GM12892 (cell line): ENCODE data around the gene EPHB2.

ENCODE experiments used
- DNase-seq: peaks from one replicate; pipeline ENCODE4 v3.0.0; 2011; ENCODE audit not compliant: insufficient read length
- FAIRE-seq: peaks from 2 replicates; lab custom pipeline; 2011; peaks lifted over from hg19 to GRCh38; lab: Jason Lieb, UNC
- POLR2A ChIP-seq: IDR thresholded peaks from 2 replicates; pipeline ENCODE4 v1.6.1; 2011; ENCODE audit warnings: low read depth, low read length, control low read depth
- POLR2AphosphoS5 ChIP-seq: IDR thresholded peaks from 2 replicates; pipeline ENCODE4 v1.6.1; 2011; ENCODE audit warnings: low read depth, low read length, control low read depth
- TAF1 ChIP-seq: IDR thresholded peaks from 2 replicates; pipeline ENCODE4 v1.6.1; 2011; ENCODE audit warnings: low read depth, mild to moderate bottlenecking, control low read depth, low read length, borderline replicate concordance

Gene EPHB2

GRCh38 chr1:22747021-22747734, 36.5 kb downstream of the EPHB2 start:
- FAIRE-seq (no peak), DNase-seq (no peak)
- TF ChIP-seq POLR2A = no peak
- no peak for TF ChIP-seq TAF1
- TF ChIP-seq POLR2AphosphoS5 = no peak

GRCh38 chr1:22747735-22748073, 37.1 kb downstream of the EPHB2 start:
- FAIRE-seq (no peak), DNase-seq (no peak)
- TF ChIP-seq POLR2A = no peak

- TF ChIP-seq POLR2AphosphoS5 = no peak
- no peak for TF ChIP-seq POLR2A
- TF ChIP-seq TAF1 = no peak
- peak; percentile 40 for FAIRE-seq
- DNase-seq = no peak
These were observed 38.9 kb downstream of the EPHB2 start for GRCh38 chr1:22749503-22749902.

GRCh38 chr1:22749919-22750684, 39.5 kb downstream of the EPHB2 start:
- DNase-seq = no peak
- FAIRE-seq = peak; percentile 67
- TF ChIP-seq TAF1 (no peak), POLR2AphosphoS5 (no peak), POLR2A (no peak)

- FAIRE-seq = no peak
- no peak for TF ChIP-seq POLR2AphosphoS5
- TF ChIP-seq TAF1 = no peak
- TF ChIP-seq POLR2A = no peak
- no peak for DNase-seq
These were observed 40.0 kb downstream of the EPHB2 start for GRCh38 chr1:22750685-22751051.

GRCh38 chr1:22751124-22751531, 40.5 kb downstream of the EPHB2 start:
- TF ChIP-seq TAF1 (no peak), POLR2AphosphoS5 (no peak), POLR2A (no peak)

GRCh38 chr1:22752339-22752738, 41.7 kb downstream of the EPHB2 start:
- FAIRE-seq (no peak), DNase-seq (no peak)
- no peak for TF ChIP-seq TAF1
- TF ChIP-seq POLR2A = no peak
- TF ChIP-seq POLR2AphosphoS5 = no peak

More at GRCh38 chr1:22751124-22751531, 40.5 kb downstream of the EPHB2 start:
- DNase-seq (no peak), FAIRE-seq (no peak)

- TF ChIP-seq TAF1 = no peak
- TF ChIP-seq POLR2A = no peak
- TF ChIP-seq POLR2AphosphoS5 = no peak
- no peak for DNase-seq
- no peak for FAIRE-seq
These were observed 42.9 kb downstream of the EPHB2 start for GRCh38 chr1:22753481-22753971.

- TF ChIP-seq TAF1 (0 out of 2 replicates have a peak, but pooled peaks have one; percentile 38), POLR2AphosphoS5 (no peak), POLR2A (no peak)
- DNase-seq = peak; percentile 62
- peak; percentile 94 for FAIRE-seq
These were observed 43.6 kb downstream of the EPHB2 start for GRCh38 chr1:22754106-22754768.

- FAIRE-seq (no peak), DNase-seq (no peak)
- no peak for TF ChIP-seq POLR2AphosphoS5
- no peak for TF ChIP-seq TAF1
- TF ChIP-seq POLR2A = no peak
These were observed 44.2 kb downstream of the EPHB2 start for GRCh38 chr1:22754824-22755223.

GRCh38 chr1:22755641-22756040, 45.0 kb downstream of the EPHB2 start:
- FAIRE-seq = no peak
- TF ChIP-seq TAF1 (no peak), POLR2A (no peak), POLR2AphosphoS5 (no peak)
- no peak for DNase-seq
